DND-41 (cell line): ENCODE results near the gene SUN1.

ENCODE experiments used
- CTCF ChIP-seq: IDR thresholded peaks from 2 replicates; pipeline ENCODE4 v1.5.1; 2012; ENCODE audit warnings: borderline replicate concordance, low read length, moderate library complexity, mild to moderate bottlenecking; ENCODE audit not compliant: poor library complexity, severe bottlenecking; ENCODE audit errors: extremely low read depth
- EZH2 ChIP-seq: IDR thresholded peaks from 3 replicates; pipeline ENCODE4 v1.6.1; 2012; ENCODE audit warnings: borderline replicate concordance, low read depth, mild to moderate bottlenecking, moderate library complexity, low read length, inconsistent platforms; ENCODE audit not compliant: severe bottlenecking

GRCh38 chr7:803243-803635, 29.0 kb upstream of the SUN1 start:
- TF ChIP-seq CTCF (no peak), EZH2 (no peak)
